HG03135 (cell line): Measurements from ENCODE around the gene KCTD18.

Experiments used
- ATAC-seq: cut with Tn5 transposase; IDR thresholded peaks from one replicate; pipeline ENCODE4 v1.9.1; 2021; ENCODE audit warnings: mild to moderate bottlenecking, moderate library complexity; ENCODE audit not compliant: unreplicated experiment

KCTD18 gene

DNA sequence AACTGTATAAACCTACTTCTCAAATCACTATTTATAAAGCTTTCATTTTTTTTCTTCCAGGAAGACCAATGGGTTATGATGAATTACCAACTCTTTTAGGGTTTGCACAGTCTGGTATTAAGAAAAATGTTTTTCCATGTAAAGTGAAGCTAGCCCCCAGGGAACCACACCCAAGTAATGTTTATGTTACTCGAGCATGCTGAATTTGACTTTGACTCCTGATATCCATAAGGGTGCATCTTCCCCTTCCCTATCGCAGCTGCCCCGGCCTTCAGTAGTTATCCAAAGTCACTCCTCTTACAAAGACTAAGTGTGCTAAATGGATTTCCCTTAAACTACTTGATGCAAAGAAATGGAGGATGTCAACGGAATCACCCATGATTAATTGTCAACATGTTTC lies 21.7 kb downstream of the KCTD18 start:
- no peak for ATAC-seq

DNA sequence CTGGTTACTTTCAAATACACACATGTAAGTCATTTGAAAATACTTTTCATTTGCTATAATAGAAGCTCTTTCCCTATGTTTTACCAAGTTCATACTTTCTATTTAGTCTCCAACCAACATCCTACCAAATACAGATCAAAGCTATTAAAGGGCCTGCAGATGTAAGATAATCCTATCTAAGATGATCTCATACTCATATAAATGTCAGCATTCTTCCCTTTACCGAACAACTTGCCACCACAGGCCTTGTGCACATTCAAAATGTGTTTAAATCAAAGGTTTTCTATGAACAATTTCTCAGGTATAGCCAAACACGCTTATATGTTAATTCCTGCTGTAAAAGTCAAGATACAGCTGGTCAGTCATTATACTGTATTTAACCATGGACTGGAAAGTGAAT lies 23.3 kb downstream of the KCTD18 start:
- ATAC-seq, result no peak

DNA sequence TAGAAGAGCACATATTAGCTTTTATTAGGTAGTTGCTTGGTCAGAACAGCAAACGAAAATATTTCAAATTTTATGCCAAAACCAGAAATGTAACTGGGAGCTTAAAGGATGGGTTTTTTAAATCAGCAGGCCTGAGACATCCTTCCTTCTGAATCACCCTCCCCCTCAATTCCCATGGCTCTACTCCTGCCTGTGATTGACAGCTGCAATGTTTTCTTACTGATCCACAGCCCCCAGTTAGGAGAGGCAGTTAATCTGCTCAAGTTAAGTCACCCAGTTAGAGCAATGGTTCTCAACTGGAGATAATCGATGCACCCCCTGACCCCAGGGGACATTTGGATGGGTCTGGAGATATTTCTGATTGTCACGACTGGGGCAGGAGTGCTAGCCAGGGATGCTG lies 24.9 kb downstream of the KCTD18 start:
- no peak for ATAC-seq

DNA sequence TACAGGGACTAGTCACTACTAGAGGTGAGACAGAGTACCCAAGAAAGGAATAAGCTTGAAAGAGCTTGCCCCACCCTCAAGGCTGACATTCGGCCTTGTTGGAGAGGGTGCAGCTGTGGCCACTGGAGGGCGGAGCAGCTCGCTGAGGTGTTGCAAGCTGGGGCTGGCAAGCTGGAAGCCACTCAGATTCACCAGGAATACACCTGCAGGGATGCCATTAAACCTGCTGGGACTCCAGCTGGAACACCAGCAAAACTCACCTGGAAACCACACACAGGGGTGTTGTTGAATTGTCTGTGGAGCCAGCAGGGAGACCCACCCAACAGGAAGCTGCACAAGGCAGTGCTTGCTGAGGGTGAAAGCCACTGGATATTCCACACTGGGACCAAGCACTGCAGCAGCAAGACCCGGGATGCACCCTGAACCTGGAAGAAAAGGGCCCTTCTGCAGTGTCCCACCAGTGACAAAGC lies 26.1 kb downstream of the KCTD18 start:
- ATAC-seq, result peak; percentile 49

DNA sequence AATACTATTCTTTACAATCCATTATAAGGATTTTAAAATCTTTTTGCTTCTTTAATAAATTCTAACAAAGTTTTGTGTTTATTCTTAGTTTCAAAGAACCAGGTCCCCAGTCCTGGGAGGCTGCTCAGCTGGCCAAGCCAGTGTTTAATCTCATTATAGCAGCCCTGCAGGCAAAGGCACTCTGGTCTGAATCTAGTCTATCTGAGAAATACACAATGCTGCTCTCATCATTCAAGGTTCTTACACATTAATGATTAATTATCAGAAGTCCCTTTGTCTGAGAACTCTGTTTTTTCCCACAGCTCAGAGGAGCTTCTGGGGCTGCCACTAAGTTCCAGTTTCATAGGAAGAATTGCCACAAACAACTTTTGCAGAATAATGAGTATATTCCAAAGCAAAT lies 27.7 kb downstream of the KCTD18 start:
- peak; percentile 45 for ATAC-seq

DNA sequence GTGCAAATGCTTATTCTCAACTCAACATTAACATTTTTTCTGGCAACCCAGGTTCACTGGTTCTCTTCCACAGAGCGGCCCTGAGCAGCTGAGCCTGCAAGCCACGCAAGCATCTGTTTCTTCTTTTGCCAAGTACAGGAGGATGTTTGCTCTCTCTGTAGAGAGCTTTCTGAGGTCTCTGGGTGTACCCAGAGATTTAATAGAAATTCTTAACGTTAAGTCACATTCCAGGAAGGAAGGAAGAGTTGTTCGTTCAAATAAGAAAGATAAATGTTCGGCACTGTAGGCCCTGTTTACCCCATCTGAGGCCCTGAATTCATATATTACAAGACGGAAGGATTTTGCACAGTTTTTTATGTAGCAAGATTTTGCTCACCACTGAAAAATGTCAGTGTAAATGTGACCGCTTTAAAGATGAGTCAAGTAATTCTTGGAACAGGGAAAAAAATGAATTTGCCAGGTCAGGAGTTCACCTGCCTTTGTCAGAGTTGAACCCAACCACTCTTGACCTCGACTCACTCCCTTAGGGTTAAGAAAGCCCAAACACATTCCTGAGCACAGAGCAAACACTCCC lies 30.1 kb downstream of the KCTD18 start:
- ATAC-seq, result no peak

DNA sequence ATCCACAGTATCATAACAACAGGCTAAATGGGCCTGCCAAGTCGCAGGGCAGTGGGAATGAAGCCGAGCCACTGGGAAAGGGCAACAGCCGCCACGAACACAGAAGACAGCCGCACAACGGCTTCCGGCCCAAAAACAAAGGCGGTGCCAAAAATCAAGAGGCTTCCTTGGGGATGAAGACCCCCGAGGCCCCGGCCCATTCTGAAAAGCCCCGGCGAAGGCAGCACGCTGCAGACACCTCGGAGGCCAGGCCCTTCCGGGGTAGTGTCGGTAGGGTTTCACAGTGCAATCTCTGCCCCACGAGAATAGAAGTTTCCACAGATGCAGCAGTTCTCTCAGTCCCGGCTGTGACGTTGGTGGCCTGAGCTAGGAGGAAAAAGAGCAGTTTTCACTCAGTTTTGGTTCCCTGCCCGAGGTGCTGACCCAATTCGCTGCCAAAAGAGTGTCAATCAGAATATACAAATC lies 32.2 kb downstream of the KCTD18 start:
- no peak for ATAC-seq

DNA sequence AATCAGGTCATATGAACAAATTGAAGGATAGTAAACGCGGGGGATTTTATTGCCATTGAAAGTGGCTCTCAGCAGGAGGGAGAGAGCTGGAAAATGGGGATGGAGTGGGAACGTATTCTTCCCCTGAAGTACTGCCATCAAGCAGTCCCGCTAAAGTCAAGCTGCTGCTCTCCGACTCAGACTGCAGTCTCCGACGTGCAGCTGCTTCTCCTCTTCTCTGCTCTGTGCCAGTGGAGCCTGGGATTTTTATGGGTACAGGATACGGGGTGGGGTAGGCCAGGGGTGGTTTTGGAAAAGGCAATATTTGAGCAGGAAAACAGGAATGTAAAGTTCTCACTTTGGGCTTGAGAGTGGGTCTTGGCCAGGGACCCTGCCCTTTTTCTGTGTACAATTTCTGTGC lies 33.0 kb downstream of the KCTD18 start:
- ATAC-seq, result no peak

DNA sequence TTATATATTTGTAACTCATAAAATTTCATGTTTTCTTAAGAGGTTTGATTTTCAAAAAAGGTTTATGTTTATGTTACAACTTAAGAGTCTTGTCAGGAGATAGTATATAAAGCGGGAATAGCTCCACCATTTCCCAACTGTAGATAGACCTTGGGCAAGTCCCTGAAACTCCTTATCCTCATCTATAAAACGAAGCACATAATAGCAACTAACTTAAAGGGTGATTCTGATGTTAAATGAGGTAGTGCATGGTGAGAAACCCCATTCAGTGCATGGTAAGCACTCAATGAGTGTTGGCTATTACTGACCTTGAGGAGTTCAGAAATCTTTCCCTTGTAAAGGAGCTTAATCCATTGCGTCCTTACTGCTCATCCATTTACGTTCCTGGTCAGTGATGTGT lies 34.1 kb downstream of the KCTD18 start:
- no peak for ATAC-seq

DNA sequence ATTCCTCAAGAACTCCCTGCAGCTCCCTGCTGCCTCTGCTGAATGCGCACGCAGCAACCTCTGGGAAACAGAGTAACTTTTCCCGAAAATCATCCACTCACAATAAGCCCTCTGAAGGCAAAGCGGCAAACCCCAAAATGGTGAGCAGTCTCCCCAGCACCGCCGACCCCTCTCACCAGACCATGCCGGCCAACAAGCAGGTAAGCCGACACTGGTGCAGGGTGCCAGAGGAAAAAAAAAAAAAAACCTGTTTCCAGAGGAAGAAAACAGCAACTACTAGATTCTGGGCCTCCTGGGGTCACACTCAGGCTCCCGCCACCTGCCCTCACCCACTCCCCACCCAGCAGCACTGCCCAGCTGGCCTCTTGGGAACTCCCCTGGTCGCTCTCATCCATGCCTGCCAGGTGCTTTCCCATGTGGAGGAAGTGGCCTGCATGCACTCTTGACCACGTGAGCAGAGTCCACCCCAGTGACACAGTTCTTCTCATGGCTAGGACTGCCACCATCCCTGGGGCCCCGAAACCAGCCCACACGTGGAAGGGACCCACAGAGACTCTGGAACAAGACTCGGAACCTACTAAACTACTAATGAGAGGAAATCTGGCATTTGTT lies 36.9 kb downstream of the KCTD18 start:
- ATAC-seq, result no peak

DNA sequence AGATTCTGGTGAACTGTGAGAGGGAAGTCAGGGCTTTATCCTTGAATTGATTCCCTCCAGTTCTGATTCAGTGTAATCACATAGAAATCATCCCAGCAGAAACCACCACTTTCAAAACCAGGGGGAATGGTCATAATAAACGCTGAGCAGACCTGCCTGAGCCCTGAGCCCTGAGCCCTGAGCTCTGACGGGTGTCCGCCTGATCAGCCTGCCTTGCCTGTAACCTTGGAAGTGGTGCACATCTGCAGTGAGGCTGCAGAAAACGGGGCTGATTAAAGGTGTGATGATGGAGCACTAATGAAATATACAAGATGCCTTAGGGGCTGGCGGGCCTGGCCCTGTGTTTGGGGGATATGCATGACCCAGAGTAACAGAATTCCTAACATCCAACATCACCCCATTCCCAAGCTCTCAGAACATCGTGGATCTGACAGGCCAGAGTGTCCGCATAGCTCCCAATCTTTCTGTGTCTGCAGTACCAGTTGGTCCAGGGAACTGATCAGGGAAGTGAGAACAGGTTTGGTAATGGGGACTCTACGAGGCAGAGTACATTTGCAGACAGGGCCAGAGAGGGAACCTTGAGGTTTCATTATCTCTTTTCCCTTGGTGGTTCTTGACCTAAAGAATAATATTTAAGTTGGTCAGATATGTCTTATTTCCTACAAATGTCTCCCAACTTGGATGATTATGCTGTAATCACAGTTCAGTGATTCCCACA lies 37.8 kb downstream of the KCTD18 start:
- ATAC-seq, result peak; percentile 21

DNA sequence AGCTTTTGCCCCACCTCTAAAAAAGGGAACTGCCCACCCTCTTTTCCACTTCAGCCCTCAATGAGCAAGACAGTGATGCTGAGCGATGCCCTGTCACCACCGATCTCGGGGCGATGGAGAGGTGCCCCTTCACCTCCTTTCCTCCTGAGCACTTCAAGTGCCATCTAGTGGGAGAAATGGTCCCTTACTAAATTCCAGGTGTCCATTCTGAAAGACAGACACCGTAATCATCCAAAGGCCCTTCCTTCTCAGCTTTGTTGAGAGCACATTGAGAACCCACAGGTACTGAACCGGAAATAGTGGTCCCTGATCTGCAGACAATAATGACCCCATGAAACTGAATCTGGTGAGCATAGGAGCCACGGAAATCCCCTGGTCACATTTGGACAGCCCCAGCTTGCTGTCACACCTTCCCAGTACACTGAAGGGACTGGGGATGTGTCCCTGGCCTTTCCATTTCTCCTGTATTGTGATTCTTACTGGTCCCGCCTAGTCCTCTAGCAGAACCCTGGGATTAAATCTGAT lies 38.5 kb downstream of the KCTD18 start:
- peak; percentile 88 for ATAC-seq

DNA sequence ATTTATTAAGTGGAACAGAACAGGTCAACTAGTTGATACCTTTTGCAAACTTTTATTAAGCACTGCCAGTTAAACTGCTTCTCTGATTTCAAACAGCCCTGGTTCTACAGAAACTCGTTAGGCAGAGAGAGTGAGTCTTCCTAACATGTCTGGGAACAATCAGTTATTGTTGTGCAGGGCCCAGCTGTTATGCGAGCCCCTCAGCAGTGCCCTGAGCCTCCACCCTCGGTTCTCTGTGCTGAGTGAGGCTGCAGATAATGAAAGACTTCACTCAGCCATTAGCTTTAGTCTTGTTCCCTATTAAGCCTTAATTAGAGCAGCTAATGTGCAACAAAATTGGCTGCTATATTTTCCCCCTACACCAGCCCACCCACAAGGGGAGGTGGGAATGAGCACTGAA lies 39.6 kb downstream of the KCTD18 start:
- ATAC-seq, result no peak

DNA sequence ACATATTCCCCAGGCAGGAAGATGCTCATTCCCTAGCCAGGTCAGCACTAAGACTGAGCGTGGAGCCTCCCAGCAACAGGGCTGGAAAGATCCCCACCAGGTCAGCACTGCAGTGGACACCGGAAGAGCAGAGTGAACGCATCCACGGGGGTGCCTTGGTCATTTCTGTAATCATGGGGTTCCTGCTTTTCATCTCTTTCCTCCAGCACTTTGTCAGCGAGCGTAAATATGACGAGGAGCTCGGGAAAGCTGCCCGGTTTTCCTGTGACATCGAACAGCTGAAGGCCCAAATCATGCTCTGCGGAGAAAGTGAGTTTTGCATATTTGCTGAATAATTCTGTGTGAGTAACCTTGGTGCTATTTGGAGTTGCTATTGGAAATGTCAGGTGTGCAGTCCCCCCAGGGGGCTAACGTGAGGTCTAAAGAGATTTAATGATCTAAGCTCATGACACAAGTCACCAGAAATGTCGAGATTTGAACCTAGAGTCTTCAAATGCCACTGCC lies 40.1 kb downstream of the KCTD18 start:
- no peak for ATAC-seq

DNA sequence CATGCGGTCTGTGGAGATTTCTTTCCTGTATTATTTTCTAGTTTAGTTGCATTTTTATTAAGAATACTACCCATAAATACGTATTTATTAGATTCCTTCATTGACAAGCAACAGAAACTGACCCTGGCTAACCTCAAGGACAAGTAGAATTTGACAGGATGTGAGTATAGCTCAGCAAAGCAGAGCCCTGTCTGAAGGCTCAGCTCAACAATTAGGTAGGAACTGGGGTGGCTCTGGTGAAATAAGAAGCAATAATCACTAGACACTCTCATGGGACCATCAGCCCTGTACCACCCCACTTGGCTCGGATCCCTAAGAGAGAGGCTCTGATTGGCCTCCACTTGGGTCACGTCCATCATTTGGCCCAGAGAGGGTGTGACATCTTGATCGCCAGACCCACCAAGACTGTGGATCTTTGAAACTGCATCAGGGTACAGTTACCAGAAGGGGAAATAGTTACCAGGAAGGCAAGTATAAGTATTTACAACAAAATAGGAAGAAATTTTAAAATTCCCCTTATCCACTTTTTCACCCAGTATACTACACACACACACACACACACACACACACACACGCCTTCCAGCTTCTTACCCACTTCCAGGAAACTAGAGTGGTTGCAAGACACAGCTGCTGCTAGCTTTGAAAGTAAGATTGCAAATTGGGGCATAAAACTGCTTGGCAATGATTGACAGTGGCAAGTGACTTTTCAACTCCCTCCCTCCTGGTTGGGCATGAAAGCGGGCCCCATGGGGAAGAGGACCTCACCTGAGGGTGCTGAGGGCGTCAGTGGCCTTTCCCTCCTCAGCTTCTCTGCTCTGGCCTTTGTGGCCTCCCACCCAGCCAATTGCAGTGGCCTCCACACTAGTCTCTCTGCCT lies 41.8 kb downstream of the KCTD18 start:
- ATAC-seq, result no peak

DNA sequence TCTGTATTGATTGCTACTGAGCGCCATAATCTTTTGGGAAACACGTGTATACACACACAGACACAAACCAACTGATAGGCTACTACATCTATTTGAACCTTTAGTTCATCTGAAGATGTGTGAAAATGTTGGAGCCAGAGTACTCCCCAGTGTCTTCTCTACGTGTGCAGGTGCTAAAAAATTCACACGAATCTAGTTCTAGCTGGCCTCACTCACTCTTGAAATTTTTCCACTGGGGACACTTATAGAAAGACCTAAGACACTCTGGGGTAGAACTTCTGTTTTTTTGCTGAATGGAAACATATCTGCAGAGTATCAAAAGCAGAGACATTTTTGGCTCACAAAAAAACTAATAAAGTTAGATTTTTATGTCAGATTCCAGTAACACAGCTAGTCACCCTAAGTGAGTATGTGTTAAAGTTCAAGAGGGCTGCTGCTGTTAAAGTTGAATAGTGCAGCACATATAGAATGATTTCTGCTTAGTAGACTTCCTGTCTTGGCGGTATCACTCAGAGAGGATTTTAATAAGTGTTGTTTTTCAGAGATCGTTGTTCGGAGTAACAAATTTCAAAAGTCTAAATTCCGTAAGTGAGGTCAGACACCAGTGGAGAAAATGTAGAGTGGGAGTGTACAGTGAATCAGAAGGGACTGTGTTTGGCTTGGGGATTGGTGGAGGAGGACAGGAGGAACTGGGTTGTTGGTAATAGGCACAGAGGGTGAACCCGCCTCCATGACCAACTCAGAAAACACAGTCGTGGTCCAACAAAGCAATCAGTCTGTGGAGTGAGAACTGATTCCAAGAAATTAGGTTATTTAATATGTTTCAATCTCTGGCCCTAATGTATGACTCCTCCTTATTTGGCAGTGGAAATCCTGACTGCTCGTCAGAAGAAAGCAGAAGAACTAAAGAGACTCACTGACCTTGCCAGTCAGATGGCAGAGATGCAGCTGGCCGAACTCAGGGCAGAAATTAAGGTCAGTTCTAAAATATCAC lies 43.1 kb downstream of the KCTD18 start:
- ATAC-seq, result no peak

DNA sequence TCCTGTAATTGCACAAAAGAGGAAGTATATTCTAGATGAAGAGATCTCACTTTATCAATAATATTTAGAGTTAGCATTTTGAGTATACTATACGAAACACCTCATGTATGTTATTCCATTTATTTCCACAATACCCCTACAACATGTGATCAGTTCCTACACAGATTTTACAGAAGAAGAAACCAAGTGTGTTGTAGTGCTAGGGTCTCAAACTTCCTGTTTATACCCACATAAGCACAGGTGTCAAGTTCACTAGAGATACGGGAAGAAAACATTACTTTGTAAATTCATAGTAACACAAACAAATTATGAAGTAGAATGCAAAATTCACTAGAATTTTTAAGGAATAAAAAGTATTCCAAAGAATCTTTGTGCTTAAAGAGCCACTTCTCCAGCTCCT lies 46.4 kb downstream of the KCTD18 start:
- ATAC-seq, result no peak

DNA sequence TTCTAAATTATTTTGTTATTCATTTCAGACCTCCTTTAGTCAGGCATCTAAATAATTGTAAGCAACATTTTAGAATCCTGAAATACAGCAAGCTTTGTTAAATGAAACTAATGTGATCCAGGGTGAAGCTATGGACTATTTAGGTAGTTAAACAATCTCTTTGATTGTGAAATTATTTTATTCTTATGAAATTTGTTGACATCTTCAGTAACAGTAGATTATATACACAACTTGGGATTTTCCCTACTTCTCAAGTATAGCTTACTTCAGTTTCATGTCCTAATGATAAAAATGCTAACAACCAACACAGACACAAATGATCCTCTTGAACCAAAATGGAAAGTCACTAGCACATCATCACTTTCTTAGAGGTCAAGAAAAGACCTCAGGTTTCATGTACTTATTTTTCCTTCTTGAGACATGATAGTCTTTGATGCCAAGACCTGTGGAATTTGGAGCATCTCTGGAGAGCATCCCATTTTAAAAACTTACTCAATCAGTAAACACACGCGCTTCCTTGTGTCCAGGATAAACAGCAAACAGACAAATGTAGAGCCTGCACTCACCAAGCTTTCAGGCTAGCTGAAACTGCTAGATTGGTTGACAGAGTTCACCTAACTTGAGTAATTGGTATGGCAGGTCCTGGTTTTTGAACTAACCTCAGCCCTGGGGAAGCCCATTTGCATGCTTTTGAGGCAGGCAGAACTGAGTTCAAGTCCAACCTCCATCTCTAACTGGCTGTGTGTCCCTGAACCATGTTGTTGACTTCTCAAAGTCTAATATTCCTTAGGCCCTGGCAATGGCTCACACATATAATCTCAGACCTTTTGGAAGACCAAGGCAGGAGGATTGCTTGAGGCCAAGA lies 47.8 kb downstream of the KCTD18 start:
- no peak for ATAC-seq

DNA sequence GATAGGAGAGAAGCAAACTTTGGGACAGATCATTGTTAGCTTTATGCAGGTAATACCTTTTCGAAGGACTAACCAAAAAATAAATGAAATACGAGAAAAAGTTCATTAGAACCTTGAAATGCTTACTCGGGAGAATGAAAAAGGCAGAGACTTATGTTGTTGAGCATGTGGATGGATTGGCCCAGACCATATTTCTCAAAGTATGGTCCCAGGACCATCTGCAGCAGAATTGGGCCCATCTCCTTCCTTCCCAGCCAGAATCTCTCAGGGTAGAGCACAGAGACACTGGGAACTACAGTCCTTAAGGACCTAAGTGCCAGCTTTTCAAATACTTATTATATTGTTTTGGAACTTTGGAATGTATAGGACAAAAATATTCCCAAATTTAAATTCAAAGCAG lies 50.8 kb downstream of the KCTD18 start:
- no peak for ATAC-seq
